Spleen (tissue), 11 donors: Measurements from ENCODE around the gene SLC35G3. TPM values are rescaled to one million over a fixed set of nuclear protein-coding genes. Genes with fewer than 3 reads are reported as not detected.
A peak's percentile ranks its signal among the peaks of the same experiment; 100 is the strongest.

Experiments
- DNase-seq: peaks from one replicate; pipeline ENCODE4 v3.0.0-alpha.2; 2020
- H3K27ac ChIP-seq, 8 donors: fragments of 200-600 bp; sonication (generic) in 7 of 8; 1 replicate in 4 of 8; 2 replicates in 4 of 8; pipeline versions ENCODE4 v1.5.0 to v1.8.0; 2016 to 2021; ENCODE audit warnings: inconsistent platforms in 4 of 8, mild to moderate bottlenecking in 4 of 8, moderate library complexity in 1 of 8
- H3K27me3 ChIP-seq, 7 donors: fragments of 200-600 bp; sonication (generic) in 6 of 7; replicated peaks in 1 of 7; 1 replicate in 4 of 7; 2 replicates in 3 of 7; pipeline versions ENCODE4 v1.5.0 to v1.8.0; 2016 to 2021; ENCODE audit warnings: inconsistent platforms in 3 of 7, mild to moderate bottlenecking in 1 of 7
- H3K36me3 ChIP-seq, 6 donors: fragments of 200-600 bp; sonication (generic) in 5 of 6; 1 replicate in 4 of 6; 2 replicates in 2 of 6; pipeline versions ENCODE4 v1.5.0 to v1.8.0; 2016 to 2021; ENCODE audit warnings: inconsistent platforms in 2 of 6
- H3K4me1 ChIP-seq, 6 donors: fragments of 200-600 bp; sonication (generic) in 5 of 6; 1 replicate in 3 of 6; 2 replicates in 3 of 6; pipeline versions ENCODE4 v1.5.0 to v1.8.0; 2016 to 2021; ENCODE audit warnings: inconsistent platforms in 3 of 6
- H3K4me3 ChIP-seq, 8 donors: fragments of 200-600 bp; sonication (generic) in 7 of 8; 1 replicate in 4 of 8; 2 replicates in 4 of 8; pipeline versions ENCODE4 v1.5.0 to v1.8.0; 2016 to 2021; ENCODE audit warnings: inconsistent platforms in 4 of 8, mild to moderate bottlenecking in 4 of 8, moderate library complexity in 2 of 8
- H3K9me3 ChIP-seq, 8 donors: fragments of 200-600 bp; sonication (generic) in 7 of 8; 1 replicate in 4 of 8; 2 replicates in 4 of 8; pipeline versions ENCODE4 v1.5.0 to v1.8.0; 2016 to 2021; ENCODE audit warnings: inconsistent platforms in 4 of 8
- CTCF ChIP-seq, 11 experiments: fragments of 200-600 bp in 7 of 11; fragments of 450-650 bp in 4 of 11; sonication (generic) in 4 of 11; IDR thresholded peaks in 8 of 11; conservative IDR thresholded peaks in 3 of 11; 1 replicate in 7 of 11; 2 replicates in 4 of 11; pipeline versions ENCODE4 v1.4.0 to v1.8.0; 2016 to 2021; ENCODE audit warnings: antibody characterized with exemption in 11 of 11, inconsistent platforms in 4 of 11, mild to moderate bottlenecking in 1 of 11
- POLR2A ChIP-seq, 3 donors: fragments of 450-650 bp; IDR thresholded peaks; one replicate each; pipeline ENCODE4 v1.5.1; 2017; ENCODE audit warnings: antibody characterized with exemption in 3 of 3, mild to moderate bottlenecking in 1 of 3
- POLR2AphosphoS5 ChIP-seq, 3 donors: sonication (generic); formaldehyde crosslinking; IDR thresholded peaks; one replicate each; pipeline ENCODE4 v1.5.1; 2017; ENCODE audit warnings: antibody characterized with exemption in 3 of 3
- WGBS, 5 donors: extraction: QIAGEN DNeasy Blood & Tissue Kit in 3 of 5; methylation state at CpG; one replicate each; pipeline versions ENCODE4 v1.1.5 to v1.1.7; 2013 to 2018; 5-methylcytosine and 5-hydroxymethylcytosine counted together
- intact Hi-C: fragments of 100-400 bp; cut with DNase I; formaldehyde crosslinking; loops from one replicate; pipeline ENCODE4 v1.15.0; 2023; ENCODE audit warnings: low total_unique reads
- polyA plus RNA-seq, 3 donors: library from polyadenylated mRNA; stranded (reverse); fragments of 200-250 nt; gene quantifications; one replicate each; pipeline ENCODE4 v1.2.1, GENCODE V29; 2013
- total RNA-seq, 7 donors: library from RNA; depleted of rRNA in 3 of 7; stranded (reverse); fragments of >200 nt in 3 of 7; fragmentation: NEBNext Ultra II Directional in 4 of 7; extraction: Animal tissue kit (Norgen Biotek cat#: 25700) in 4 of 7; gene quantifications; one replicate each; pipeline versions ENCODE4 v1.1.0 to v1.2.1, GENCODE V29; 2016 to 2021
- donor health status: healthy with polysubstance abuse.
- donor health status: DM: no; HTN: no; CAD: no; lungs with moderate emphysema.
- donor health status: DM: no; HTN: no; CAD: no.
- donor health status: Bipolar disorder and iron deficiency.
- donor health status: healthy.
- donor health status: DM: no; HTN: no; CAD: no.
- donor health status: DM: yes; HTN: yes; CAD: no.

Gene SLC35G3
- total and polyA plus RNA-seq, 10 donors, result 0.04 TPM; not detected in 9

- 68 to 91% (median 88%) methylated on average over 4 to 5 of the region's 5 CpGs for WGBS, 5 donors
- peaks cover 0 to 19% (median 8%) of the 10 kb centered on the region in 6 donors for H3K4me1 ChIP-seq
- no peak overlapping the region for H3K4me3 ChIP-seq
- no peak for DNase-seq
- intact Hi-C loops, result loop anchor here (10.0 kb wide), 1 partner anchor 578 kb away; no protein-coding TSS in a partner anchor
- H3K27ac ChIP-seq, result no peak overlapping the region
- TF ChIP-seq POLR2AphosphoS5 (IDR thresholded peaks at IDR 0.05) (no peak), CTCF (IDR thresholded peaks at IDR 0.05 in 8 of 11, conservative IDR thresholded peaks at IDR 0.05 in 3 of 11) (no peak), POLR2A (IDR thresholded peaks at IDR 0.05) (no peak)
- no peaks in the 10 kb centered on the region for H3K36me3 ChIP-seq
- no peaks in the 10 kb centered on the region for H3K9me3 ChIP-seq
- no peaks in the 10 kb centered on the region for H3K27me3 ChIP-seq
Observed at GRCh38 chr17:35166526-35166925, 27.7 kb downstream of the SLC35G3 start.

- no peaks in the 10 kb centered on the region for H3K9me3 ChIP-seq
- H3K36me3 ChIP-seq, result no peaks in the 10 kb centered on the region
- intact Hi-C loops, result loop anchor here (10.0 kb wide), 1 partner anchor 580 kb away; no protein-coding TSS in a partner anchor
- no peak overlapping the region for H3K27ac ChIP-seq
- H3K27me3 ChIP-seq, result no peaks in the 10 kb centered on the region
- TF ChIP-seq CTCF (IDR thresholded peaks at IDR 0.05 in 8 of 11, conservative IDR thresholded peaks at IDR 0.05 in 3 of 11) (no peak), POLR2AphosphoS5 (IDR thresholded peaks at IDR 0.05) (no peak), POLR2A (IDR thresholded peaks at IDR 0.05) (no peak)
- H3K4me1 ChIP-seq, result peaks cover 0 to 32% (median 16%) of the 10 kb centered on the region in 6 donors
- no peak for DNase-seq
- no peak overlapping the region for H3K4me3 ChIP-seq
- WGBS, 5 donors, result 69 to 96% (median 85%) methylated on average over 5 of the region's 5 CpGs
Observed at GRCh38 chr17:35164716-35165115, 29.5 kb downstream of the SLC35G3 start.

- Histone ChIP-seq H3K4me1 (peaks cover 0 to 40% (median 17%) of the 10 kb centered on the region in 6 donors), H3K27ac (peak overlapping the region in 1 of 8 donors; percentile 2), H3K4me3 (no peak overlapping the region), H3K9me3 (no peaks in the 10 kb centered on the region), H3K27me3 (no peaks in the 10 kb centered on the region), H3K36me3 (no peaks in the 10 kb centered on the region)
- 95 to 99% (median 98%) methylated on average over 7 of the region's 7 CpGs for WGBS, 5 donors
- DNase-seq, result peak; percentile 51
- TF ChIP-seq POLR2AphosphoS5 (IDR thresholded peaks at IDR 0.05) (no peak), POLR2A (IDR thresholded peaks at IDR 0.05) (no peak), CTCF (IDR thresholded peaks at IDR 0.05 in 8 of 11, conservative IDR thresholded peaks at IDR 0.05 in 3 of 11) (no peak)
- intact Hi-C loops, result loop anchor here (10.0 kb wide), 1 partner anchor 581 kb away; no protein-coding TSS in a partner anchor
Observed at GRCh38 chr17:35163886-35164285, 30.3 kb downstream of the SLC35G3 start.

- WGBS, 5 donors, result 90 to 94% (median 93%) methylated on average over 4 of the region's 4 CpGs
- TF ChIP-seq POLR2AphosphoS5 (IDR thresholded peaks at IDR 0.05) (no peak), POLR2A (IDR thresholded peaks at IDR 0.05) (no peak), CTCF (IDR thresholded peaks at IDR 0.05 in 8 of 11, conservative IDR thresholded peaks at IDR 0.05 in 3 of 11) (no peak)
- intact Hi-C loops, result loop anchor here (10.0 kb wide), 1 partner anchor 582 kb away; no protein-coding TSS in a partner anchor
- no peaks in the 10 kb centered on the region for H3K27me3 ChIP-seq
- DNase-seq, result no peak
- H3K4me1 ChIP-seq, result peaks cover 0 to 40% (median 17%) of the 10 kb centered on the region in 6 donors
- no peaks in the 10 kb centered on the region for H3K36me3 ChIP-seq
- H3K4me3 ChIP-seq, result no peak overlapping the region
- H3K27ac ChIP-seq, result peak overlapping the region in 2 of 8 donors; percentile 71 to 80
- H3K9me3 ChIP-seq, result no peaks in the 10 kb centered on the region
Observed at GRCh38 chr17:35162755-35163154, 31.4 kb downstream of the SLC35G3 start.
